HEK293 (cell line): ENCODE data around the gene RPS6KA4.

ENCODE experiments used
- CTCF ChIA-PET: fragments of 350-600 bp; formaldehyde crosslinking; extraction: SDS; loops from one replicate; lab custom pipeline; 2021; ENCODE audit warnings: antibody characterized with exemption; lab: Yijun Ruan, JAX
- POLR2A ChIA-PET: fragments of 300-600 bp; formaldehyde crosslinking; extraction: SDS; loops from one replicate; lab custom pipeline; 2020; ENCODE audit warnings: antibody characterized with exemption, inconsistent platforms; lab: Yijun Ruan, JAX
- H3K27ac ChIP-seq: fragments of 200-500 bp; sonication (Bioruptor generic); 2 replicates; pipeline ENCODE4 v1.5.1; 2014; ENCODE audit warnings: low read depth, low read length, control low read depth, inconsistent platforms; ENCODE audit errors: extremely low read depth
- H3K36me3 ChIP-seq, 2 experiments: fragments of 200-500 bp in 1 of 2; sonication (Bioruptor generic) in 1 of 2; 1 replicate in 1 of 2; 2 replicates in 1 of 2; pipeline ENCODE4 v1.5.1; 2014 to 2017; ENCODE audit warnings: inconsistent platforms in 2 of 2, low read length in 2 of 2; ENCODE audit not compliant: control insufficient read depth in 2 of 2, insufficient read depth in 1 of 2
- H3K4me1 ChIP-seq: fragments of 200-500 bp; sonication (Bioruptor generic); 2 replicates; pipeline ENCODE4 v1.5.1; 2014; ENCODE audit warnings: mild to moderate bottlenecking, low read length, inconsistent platforms; ENCODE audit not compliant: control insufficient read depth, insufficient read depth
- H3K4me3 ChIP-seq: 2 replicates; pipeline ENCODE4 v1.5.1; 2011; ENCODE audit warnings: low read depth, mild to moderate bottlenecking, control low read depth, low read length, moderate library complexity
- H3K9me3 ChIP-seq: fragments of 200-500 bp; sonication (Bioruptor generic); 2 replicates; pipeline ENCODE4 v1.5.1; 2014; ENCODE audit warnings: low read depth, low read length, inconsistent platforms; ENCODE audit not compliant: control insufficient read depth, insufficient read depth
- GLIS1 ChIP-seq: fragments of 450-650 bp; formaldehyde crosslinking; IDR thresholded peaks from 2 replicates; pipeline ENCODE4 v1.5.1; 2016; ENCODE audit warnings: missing biosample characterization, missing genetic modification characterization
- GLIS2 ChIP-seq: fragments of 450-650 bp; formaldehyde crosslinking; IDR thresholded peaks from 2 replicates; pipeline ENCODE4 v1.5.1; 2016; ENCODE audit warnings: missing biosample characterization, missing genetic modification characterization
- KLF1 ChIP-seq: fragments of 450-650 bp; formaldehyde crosslinking; IDR thresholded peaks from 2 replicates; pipeline ENCODE4 v1.5.1; 2016; ENCODE audit warnings: missing biosample characterization, missing genetic modification characterization
- YY2 ChIP-seq: fragments of 450-650 bp; formaldehyde crosslinking; IDR thresholded peaks from 2 replicates; pipeline ENCODE4 v1.5.1; 2016; ENCODE audit warnings: missing biosample characterization, missing genetic modification characterization
- ZFP69B ChIP-seq: fragments of 450-650 bp; formaldehyde crosslinking; IDR thresholded peaks from 2 replicates; pipeline ENCODE4 v1.5.1; 2016; ENCODE audit warnings: missing biosample characterization, missing genetic modification characterization
- ZIC2 ChIP-seq: fragments of 450-650 bp; formaldehyde crosslinking; IDR thresholded peaks from 2 replicates; pipeline ENCODE4 v1.5.1; 2016; ENCODE audit warnings: missing biosample characterization, missing genetic modification characterization
- ZNF133 ChIP-seq: fragments of 450-650 bp; formaldehyde crosslinking; IDR thresholded peaks from 2 replicates; pipeline ENCODE4 v1.5.1; 2016; ENCODE audit warnings: missing biosample characterization, missing genetic modification characterization
- ZNF157 ChIP-seq: fragments of 450-650 bp; formaldehyde crosslinking; IDR thresholded peaks from 2 replicates; pipeline ENCODE4 v1.5.1; 2016; ENCODE audit warnings: missing biosample characterization, missing genetic modification characterization
- ZNF16 ChIP-seq: fragments of 450-650 bp; formaldehyde crosslinking; IDR thresholded peaks from 2 replicates; pipeline ENCODE4 v1.5.1; 2016; ENCODE audit warnings: low read depth, missing biosample characterization, missing genetic modification characterization
- ZNF239 ChIP-seq: fragments of 450-650 bp; formaldehyde crosslinking; IDR thresholded peaks from 2 replicates; pipeline ENCODE4 v1.5.1; 2016; ENCODE audit warnings: missing biosample characterization, missing genetic modification characterization
- ZNF391 ChIP-seq: fragments of 450-650 bp; formaldehyde crosslinking; IDR thresholded peaks from 2 replicates; pipeline ENCODE4 v1.5.1; 2016; ENCODE audit warnings: low read depth, missing biosample characterization, missing genetic modification characterization, borderline replicate concordance
- ZNF747 ChIP-seq: fragments of 450-650 bp; formaldehyde crosslinking; IDR thresholded peaks from 2 replicates; pipeline ENCODE4 v1.5.1; 2016; ENCODE audit warnings: missing biosample characterization, missing genetic modification characterization
- TF ChIP-seq, protein P1 (sequence below): fragments of 450-650 bp; formaldehyde crosslinking; IDR thresholded peaks from 2 replicates; pipeline ENCODE4 v1.5.1; 2016; ENCODE audit warnings: missing biosample characterization, missing genetic modification characterization
- TF ChIP-seq, protein P2 (sequence below): fragments of 450-650 bp; formaldehyde crosslinking; IDR thresholded peaks from 2 replicates; pipeline ENCODE4 v1.5.1; 2016; ENCODE audit warnings: missing biosample characterization, missing genetic modification characterization
- TF ChIP-seq, protein P3 (sequence below): fragments of 450-650 bp; formaldehyde crosslinking; IDR thresholded peaks from 2 replicates; pipeline ENCODE4 v1.5.1; 2016; ENCODE audit warnings: missing biosample characterization, missing genetic modification characterization

Gene RPS6KA4

DNA sequence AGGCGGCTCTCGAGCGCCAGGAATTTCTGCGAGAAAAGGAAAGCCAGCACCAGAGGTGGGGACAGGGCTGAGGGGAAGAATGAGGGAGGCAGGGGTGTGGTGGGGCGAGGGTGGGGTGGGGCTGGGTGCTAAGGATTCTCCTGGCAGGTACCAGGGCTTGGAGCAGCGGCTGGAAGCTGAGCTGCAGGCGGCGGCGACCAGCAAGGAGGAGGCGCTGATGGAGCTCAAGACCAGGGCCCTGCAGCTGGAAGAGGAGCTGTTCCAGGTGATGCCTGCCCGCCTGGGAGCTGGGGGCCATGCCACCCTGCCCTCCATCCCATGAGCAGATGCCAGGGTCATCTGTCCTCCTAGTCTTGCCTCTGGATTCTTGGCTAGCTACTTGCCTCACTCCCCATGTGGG lies 9.6 kb upstream of the RPS6KA4 start:
- H3K36me3 ChIP-seq, result no peaks in the 10 kb centered on the region
- no peaks in the 10 kb centered on the region for H3K9me3 ChIP-seq
- H3K4me3 ChIP-seq, result no peak overlapping the region
- TF ChIP-seq ZNF157 (no peak), KLF1 (tag by site-specific recombination) (peak; percentile 64)
- TF ChIP-seq, all 188 proteins: peak for 1
- Histone ChIP-seq H3K27ac (no peak overlapping the region), H3K4me1 (no peaks in the 10 kb centered on the region)
- ChIA-PET CTCF (interaction anchor here (0.6 to 1.3 kb wide), 3 partner anchors 14 to 78 kb away, joined by 3 to 4 read pairs (median 3); no protein-coding TSS in a partner anchor), POLR2A (interaction anchor here (1.3 to 2.7 kb wide), 2 partner anchors 32 to 78 kb away, joined by 3 to 10 read pairs; partner anchors contain the start of genes PRDX5 and TRMT112)

DNA sequence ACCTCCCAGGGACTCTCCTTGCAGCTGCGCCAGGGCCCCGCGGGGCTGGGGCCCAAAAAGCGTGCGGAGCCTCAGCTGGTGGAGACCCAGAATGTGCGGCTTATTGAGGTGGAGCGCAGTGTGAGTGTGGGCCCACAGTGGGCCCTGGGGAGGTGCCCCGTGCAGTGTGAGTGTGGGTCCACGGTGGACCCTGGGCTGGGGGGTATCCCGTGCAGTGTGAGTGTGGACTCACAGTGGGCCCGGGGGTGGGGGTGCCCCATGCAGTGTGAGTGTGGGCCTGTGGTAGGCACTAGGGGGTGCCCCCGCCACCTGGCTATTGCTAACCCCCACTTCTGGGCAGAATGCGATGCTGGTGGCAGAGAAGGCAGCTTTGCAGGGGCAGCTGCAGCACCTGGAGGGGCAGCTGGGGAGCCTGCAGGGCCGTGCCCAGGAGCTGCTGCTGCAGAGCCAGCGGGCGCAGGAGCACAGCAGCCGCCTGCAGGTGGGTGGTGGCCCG lies 7.8 kb upstream of the RPS6KA4 start:
- Histone ChIP-seq H3K27ac (no peak overlapping the region), H3K4me1 (no peaks in the 10 kb centered on the region), H3K36me3 (no peaks in the 10 kb centered on the region), H3K4me3 (no peak overlapping the region), H3K9me3 (no peaks in the 10 kb centered on the region)
- ChIA-PET CTCF (no interaction called here), POLR2A (interaction anchor here (1.0 kb wide), 1 partner anchor 34 kb away, joined by 3 read pairs; the partner anchor contains the start of genes PRDX5 and TRMT112)
- TF ChIP-seq ZNF133 (no peak), ZNF239 (tag by site-specific recombination) (no peak), GLIS2 (peak; percentile 37; the same call in 1 of the 2 replicates), ZFP69B (tag by site-specific recombination) (peak; percentile 58), ZNF16 (tag by site-specific recombination) (no peak), GLIS1 (tag by site-specific recombination) (0 out of 2 replicates have a peak, but pooled peaks have one; percentile 24), ZNF391 (tag by site-specific recombination) (no peak)
- TF ChIP-seq, protein P1, sequence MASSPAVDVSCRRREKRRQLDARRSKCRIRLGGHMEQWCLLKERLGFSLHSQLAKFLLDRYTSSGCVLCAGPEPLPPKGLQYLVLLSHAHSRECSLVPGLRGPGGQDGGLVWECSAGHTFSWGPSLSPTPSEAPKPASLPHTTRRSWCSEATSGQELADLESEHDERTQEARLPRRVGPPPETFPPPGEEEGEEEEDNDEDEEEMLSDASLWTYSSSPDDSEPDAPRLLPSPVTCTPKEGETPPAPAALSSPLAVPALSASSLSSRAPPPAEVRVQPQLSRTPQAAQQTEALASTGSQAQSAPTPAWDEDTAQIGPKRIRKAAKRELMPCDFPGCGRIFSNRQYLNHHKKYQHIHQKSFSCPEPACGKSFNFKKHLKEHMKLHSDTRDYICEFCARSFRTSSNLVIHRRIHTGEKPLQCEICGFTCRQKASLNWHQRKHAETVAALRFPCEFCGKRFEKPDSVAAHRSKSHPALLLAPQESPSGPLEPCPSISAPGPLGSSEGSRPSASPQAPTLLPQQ (tag by site-specific recombination), result peak; percentile 61

DNA sequence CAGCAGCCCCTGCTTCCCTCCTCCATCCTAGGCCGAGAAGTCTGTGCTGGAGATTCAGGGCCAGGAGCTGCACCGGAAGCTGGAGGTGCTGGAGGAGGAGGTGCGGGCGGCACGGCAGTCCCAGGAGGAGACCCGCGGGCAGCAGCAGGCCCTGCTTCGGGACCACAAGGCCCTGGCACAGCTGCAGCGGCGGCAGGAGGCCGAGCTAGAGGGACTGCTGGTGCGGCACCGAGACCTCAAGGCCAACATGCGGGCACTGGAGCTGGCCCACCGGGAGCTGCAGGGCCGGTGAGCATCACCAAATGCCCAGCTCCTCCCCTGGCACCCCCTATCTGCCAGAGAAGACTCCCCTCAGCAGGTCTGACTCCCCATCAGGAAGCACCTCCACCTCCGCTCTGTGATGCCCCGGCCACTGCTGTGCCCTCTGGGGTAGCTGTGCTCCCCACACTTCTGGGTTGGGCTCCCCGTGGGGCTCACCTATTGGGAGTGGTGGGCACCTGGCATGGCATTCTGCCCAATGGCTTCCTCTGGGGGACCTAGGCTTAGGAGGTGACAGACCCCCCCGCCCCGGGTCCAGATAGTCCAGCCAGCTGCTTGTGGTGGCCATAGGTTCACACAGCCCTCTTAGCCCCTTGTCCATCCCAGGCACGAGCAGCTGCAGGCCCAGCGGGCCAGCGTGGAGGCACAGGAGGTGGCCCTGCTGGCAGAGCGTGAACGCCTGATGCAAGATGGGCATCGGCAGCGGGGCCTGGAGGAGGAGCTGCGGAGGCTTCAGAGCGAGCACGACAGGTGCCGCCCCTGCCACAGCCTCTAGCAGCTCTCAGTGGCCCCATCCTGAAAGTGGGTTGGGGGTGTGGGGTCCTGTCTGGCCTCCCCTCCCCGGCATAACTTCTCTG lies 6.6 kb upstream of the RPS6KA4 start:
- H3K4me1 ChIP-seq, result no peaks in the 10 kb centered on the region
- H3K9me3 ChIP-seq, result no peaks in the 10 kb centered on the region
- ChIA-PET CTCF (interaction anchor here (0.6 to 7.8 kb wide), 7 partner anchors 9 to 863 kb away, joined by 3 to 86 read pairs (median 4); partner anchors contain the start of genes CCDC88B, PRDX5 and TRMT112), POLR2A (interaction anchor here (3.7 kb wide), 1 partner anchor 35 kb away, joined by 34 read pairs; the partner anchor contains the start of genes PRDX5 and TRMT112)
- H3K4me3 ChIP-seq, result no peak overlapping the region
- H3K27ac ChIP-seq, result no peak overlapping the region
- no peaks in the 10 kb centered on the region for H3K36me3 ChIP-seq
- TF ChIP-seq, protein P2, sequence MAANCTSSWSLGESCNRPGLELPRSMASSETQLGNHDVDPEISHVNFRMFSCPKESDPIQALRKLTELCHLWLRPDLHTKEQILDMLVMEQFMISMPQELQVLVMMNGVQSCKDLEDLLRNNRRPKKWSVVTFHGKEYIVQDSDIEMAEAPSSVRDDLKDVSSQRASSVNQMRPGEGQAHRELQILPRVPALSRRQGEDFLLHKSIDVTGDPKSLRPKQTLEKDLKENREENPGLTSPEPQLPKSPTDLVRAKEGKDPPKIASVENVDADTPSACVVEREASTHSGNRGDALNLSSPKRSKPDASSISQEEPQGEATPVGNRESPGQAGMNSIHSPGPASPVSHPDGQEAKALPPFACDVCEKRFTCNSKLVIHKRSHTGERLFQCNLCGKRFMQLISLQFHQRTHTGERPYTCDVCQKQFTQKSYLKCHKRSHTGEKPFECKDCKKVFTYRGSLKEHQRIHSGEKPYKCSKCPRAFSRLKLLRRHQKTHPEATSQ, result no peak
- no peak for TF ChIP-seq YY2 (tag by site-specific recombination)
- no peak for TF ChIP-seq ZNF747 (tag by site-specific recombination)
- peak; percentile 60 for TF ChIP-seq ZIC2 (tag by site-specific recombination)
- TF ChIP-seq, protein P3, sequence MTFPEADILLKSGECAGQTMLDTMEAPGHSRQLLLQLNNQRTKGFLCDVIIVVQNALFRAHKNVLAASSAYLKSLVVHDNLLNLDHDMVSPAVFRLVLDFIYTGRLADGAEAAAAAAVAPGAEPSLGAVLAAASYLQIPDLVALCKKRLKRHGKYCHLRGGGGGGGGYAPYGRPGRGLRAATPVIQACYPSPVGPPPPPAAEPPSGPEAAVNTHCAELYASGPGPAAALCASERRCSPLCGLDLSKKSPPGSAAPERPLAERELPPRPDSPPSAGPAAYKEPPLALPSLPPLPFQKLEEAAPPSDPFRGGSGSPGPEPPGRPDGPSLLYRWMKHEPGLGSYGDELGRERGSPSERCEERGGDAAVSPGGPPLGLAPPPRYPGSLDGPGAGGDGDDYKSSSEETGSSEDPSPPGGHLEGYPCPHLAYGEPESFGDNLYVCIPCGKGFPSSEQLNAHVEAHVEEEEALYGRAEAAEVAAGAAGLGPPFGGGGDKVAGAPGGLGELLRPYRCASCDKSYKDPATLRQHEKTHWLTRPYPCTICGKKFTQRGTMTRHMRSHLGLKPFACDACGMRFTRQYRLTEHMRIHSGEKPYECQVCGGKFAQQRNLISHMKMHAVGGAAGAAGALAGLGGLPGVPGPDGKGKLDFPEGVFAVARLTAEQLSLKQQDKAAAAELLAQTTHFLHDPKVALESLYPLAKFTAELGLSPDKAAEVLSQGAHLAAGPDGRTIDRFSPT (tag by site-specific recombination), result peak; percentile 9; the same call in 1 of the 2 replicates
